Uterus (tissue), 2 donors: ENCODE data around the gene TLR8.

Experiments used
- POLR2A ChIP-seq, 2 donors: fragments of 450-650 bp; IDR thresholded peaks; one replicate each; pipeline ENCODE4 v1.6.1; 2016; ENCODE audit warnings: antibody characterized with exemption in 2 of 2, mild to moderate bottlenecking in 1 of 2, moderate library complexity in 1 of 2
- TF ChIP-seq, protein P1 (sequence below), 4 experiments: fragments of 200-600 bp in 2 of 4; fragments of 450-650 bp in 2 of 4; sonication (generic) in 2 of 4; IDR thresholded peaks; one replicate each; pipeline ENCODE4 v1.5.1; 2016 to 2019; ENCODE audit warnings: antibody characterized with exemption in 4 of 4, mild to moderate bottlenecking in 2 of 4, moderate library complexity in 1 of 4

GRCh38 chrX:12911122-12911470, 4.7 kb downstream of the TLR8 start:
- TF ChIP-seq, protein P1, sequence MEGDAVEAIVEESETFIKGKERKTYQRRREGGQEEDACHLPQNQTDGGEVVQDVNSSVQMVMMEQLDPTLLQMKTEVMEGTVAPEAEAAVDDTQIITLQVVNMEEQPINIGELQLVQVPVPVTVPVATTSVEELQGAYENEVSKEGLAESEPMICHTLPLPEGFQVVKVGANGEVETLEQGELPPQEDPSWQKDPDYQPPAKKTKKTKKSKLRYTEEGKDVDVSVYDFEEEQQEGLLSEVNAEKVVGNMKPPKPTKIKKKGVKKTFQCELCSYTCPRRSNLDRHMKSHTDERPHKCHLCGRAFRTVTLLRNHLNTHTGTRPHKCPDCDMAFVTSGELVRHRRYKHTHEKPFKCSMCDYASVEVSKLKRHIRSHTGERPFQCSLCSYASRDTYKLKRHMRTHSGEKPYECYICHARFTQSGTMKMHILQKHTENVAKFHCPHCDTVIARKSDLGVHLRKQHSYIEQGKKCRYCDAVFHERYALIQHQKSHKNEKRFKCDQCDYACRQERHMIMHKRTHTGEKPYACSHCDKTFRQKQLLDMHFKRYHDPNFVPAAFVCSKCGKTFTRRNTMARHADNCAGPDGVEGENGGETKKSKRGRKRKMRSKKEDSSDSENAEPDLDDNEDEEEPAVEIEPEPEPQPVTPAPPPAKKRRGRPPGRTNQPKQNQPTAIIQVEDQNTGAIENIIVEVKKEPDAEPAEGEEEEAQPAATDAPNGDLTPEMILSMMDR (IDR thresholded peaks at IDR 0.05) = no peak
- TF ChIP-seq POLR2A (IDR thresholded peaks at IDR 0.05) = no peak
